Stimulated activated CD4-positive, alpha-beta T cell treated with anti-CD3 and anti-CD28 coated beads, Interleukin-2, amount 100 ng/mL, for 48 hours (primary cell): ENCODE data around the gene ESR2.
"Not testable (repeated sequence)": the region's sequence is repeated elsewhere in the genome, so short reads cannot be mapped to it uniquely, and the experiment has no call there.

Source experiments
- DNase-seq, 2 donors: peaks; one replicate each; pipeline ENCODE4 v3.0.0-alpha.2; 2020

The ESR2 gene

GRCh38 chr14:64293976-64294671 is at the start of gene ESR2:
Gene ESR2, minus strand, starts transcription at chr14:64294371. Its CDS starts 11,386 bp downstream, at chr14:64282985.
- DNase-seq, result peak in 1 of 2 donors; percentile 11

- DNase-seq, result no peak
Measured at GRCh38 chr14:64340560-64341196, 46.5 kb upstream of the ESR2 start.

GRCh38 chr14:64338616-64339316 is 44.6 kb upstream of the ESR2 start:
- DNase-seq, result peak; percentile 77 to 81

GRCh38 chr14:64337888-64338615 is 43.9 kb upstream of the ESR2 start:
- peak; percentile 24 to 63 for DNase-seq

- no peak for DNase-seq
Measured at GRCh38 chr14:64329149-64329548, 35.0 kb upstream of the ESR2 start.

- DNase-seq, result no peak
Measured at GRCh38 chr14:64326502-64326901, 32.3 kb upstream of the ESR2 start.

GRCh38 chr14:64324895-64325294 is 30.7 kb upstream of the ESR2 start:
- DNase-seq, result no peak

- DNase-seq, result no peak
Measured at GRCh38 chr14:64324461-64324860, 30.3 kb upstream of the ESR2 start.

- DNase-seq, result not testable (repeated sequence)
Measured at GRCh38 chr14:64320362-64320761, 26.2 kb upstream of the ESR2 start.

GRCh38 chr14:64318695-64319094 is 24.5 kb upstream of the ESR2 start:
- DNase-seq, result not testable (repeated sequence)

- no peak for DNase-seq
Measured at GRCh38 chr14:64303471-64303917, 9.3 kb upstream of the ESR2 start.

GRCh38 chr14:64298773-64299172 is 4.6 kb upstream of the ESR2 start:
- DNase-seq, result no peak

GRCh38 chr14:64296561-64296960 is 2.4 kb upstream of the ESR2 start:
- no peak for DNase-seq

- DNase-seq, result peak; percentile 85 to 90
Measured at GRCh38 chr14:64294672-64295413, 672 bp upstream of the ESR2 start.

- DNase-seq, result no peak
Measured at GRCh38 chr14:64292197-64292596, 2.0 kb downstream of the ESR2 start.

GRCh38 chr14:64289571-64289970 is 4.6 kb downstream of the ESR2 start:
- no peak for DNase-seq

- no peak for DNase-seq
Measured at GRCh38 chr14:64281805-64282204, 12.4 kb downstream of the ESR2 start.

- peak in 1 of 2 donors; percentile 20 for DNase-seq
Measured at GRCh38 chr14:64279704-64280668, 14.2 kb downstream of the ESR2 start.

GRCh38 chr14:64278458-64278857 is 15.7 kb downstream of the ESR2 start:
- DNase-seq, result no peak

- no peak for DNase-seq
Measured at GRCh38 chr14:64272019-64272418, 22.2 kb downstream of the ESR2 start.

GRCh38 chr14:64266239-64266638 is 27.9 kb downstream of the ESR2 start:
- no peak for DNase-seq
